ENCODE results near the gene SLC4A7. TPM values are rescaled to one million over a fixed set of nuclear protein-coding genes. Genes with fewer than 3 reads are reported as not detected.
"Not testable (repeated sequence)": the region's sequence is repeated elsewhere in the genome, so short reads cannot be mapped to it uniquely, and the experiment has no call there.

SLC4A7 gene
- polyA plus RNA-seq, 3 donors = 1.3 to 7.6 (median 1.8) TPM

GRCh38 chr3:27345493-27345892 is 138.7 kb downstream of the SLC4A7 start:
- no peak overlapping the region for H3K27ac ChIP-seq (ENCODE audit: low read depth, low read length)

DNA sequence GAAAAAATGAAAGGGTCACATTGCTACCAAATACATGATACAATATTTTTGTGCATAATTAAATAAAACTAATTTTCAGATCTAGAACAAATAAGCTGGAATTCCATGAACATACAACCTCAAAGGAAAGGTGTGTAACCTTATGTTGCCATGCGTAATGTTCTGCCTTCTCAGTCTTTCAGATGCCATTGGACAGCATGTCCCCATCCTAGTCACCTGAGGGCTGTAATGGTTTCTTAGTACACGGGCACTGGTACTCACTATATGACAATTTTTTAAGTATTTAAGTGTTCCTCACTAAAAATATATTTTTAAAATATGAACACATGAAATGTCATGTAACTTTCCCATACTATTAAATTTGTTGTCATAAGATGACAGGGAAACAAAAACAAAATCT is 139.1 kb downstream of the SLC4A7 start:
- H3K27ac ChIP-seq (ENCODE audit: low read depth, low read length) = no peak overlapping the region
- 92 to 96% (median 93%) methylated on average over 2 of the region's 2 CpGs for WGBS, 3 donors

More at GRCh38 chr3:27345493-27345892, 138.7 kb downstream of the SLC4A7 start:
- WGBS, 3 donors = 55 to 76% (median 61%) methylated on average over 5 of the region's 5 CpGs

- no peak overlapping the region for H3K27ac ChIP-seq (ENCODE audit: low read depth, low read length)
- WGBS, 3 donors = 92 to 98% (median 96%) methylated on average over 3 of the region's 3 CpGs
Observed at GRCh38 chr3:27344192-27344591, 140.0 kb downstream of the SLC4A7 start.

DNA sequence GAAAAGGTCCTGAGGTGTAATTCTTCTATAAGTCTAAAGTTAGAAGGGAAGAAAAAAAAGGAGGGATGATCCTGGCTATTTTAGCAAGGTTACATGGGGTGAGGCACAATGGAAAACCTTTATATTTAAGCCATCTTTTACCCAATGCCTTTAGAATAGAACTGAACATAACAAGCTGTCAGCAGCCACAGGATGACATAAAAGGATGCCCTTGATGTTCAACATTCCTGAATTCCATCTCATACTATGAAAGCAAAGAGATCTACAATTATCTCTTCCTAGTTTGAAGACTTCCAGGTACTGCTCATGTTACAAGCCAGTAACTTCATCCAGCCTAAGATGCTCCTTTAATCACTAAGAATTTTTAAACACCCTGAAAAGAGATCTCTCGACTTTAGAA is 141.9 kb downstream of the SLC4A7 start:
- 68 to 92% (median 79%) methylated on average over 1 of the region's 1 CpG for WGBS, 3 donors
- no peak overlapping the region for H3K27ac ChIP-seq (ENCODE audit: low read depth, low read length)

DNA sequence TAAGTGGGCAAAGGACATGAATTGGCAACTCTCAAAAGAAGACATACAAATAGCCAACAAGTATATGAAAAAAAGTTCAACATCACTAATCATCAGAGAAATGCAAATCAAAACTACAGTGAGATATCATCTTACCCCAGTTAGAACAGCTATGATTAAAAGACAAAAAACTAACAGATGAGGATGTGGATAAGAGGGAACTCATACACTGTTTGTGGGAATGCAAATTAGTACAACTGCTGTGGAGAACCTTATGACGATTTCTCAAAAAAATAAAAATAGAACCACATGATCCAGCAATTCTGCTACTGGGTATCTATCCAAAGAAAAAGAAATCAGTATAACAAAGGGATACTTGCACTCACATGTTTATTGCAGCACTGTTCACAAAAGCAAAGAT is 143.7 kb downstream of the SLC4A7 start:
- 48 to 71% (median 56%) methylated on average over 1 of the region's 1 CpG for WGBS, 3 donors
- no peak overlapping the region for H3K27ac ChIP-seq (ENCODE audit: low read depth, low read length)

DNA sequence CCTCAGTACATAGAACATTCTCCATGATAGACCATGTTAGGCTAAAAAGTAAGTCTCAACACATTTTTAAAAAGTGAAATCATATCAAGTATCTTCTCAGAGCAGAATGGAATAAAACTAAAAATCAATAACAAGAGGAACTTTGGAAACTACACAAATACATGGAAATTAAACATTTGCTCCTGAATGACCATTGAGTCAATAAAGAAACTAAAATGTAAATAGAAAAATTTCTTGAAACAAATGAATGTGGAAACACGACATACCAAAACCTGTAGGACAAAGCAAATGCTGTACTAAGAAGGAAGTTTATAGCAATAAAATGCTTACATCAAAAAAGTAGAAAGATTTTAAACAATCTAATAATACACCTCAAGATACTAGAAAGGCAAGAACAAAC is 148.6 kb downstream of the SLC4A7 start:
- H3K27ac ChIP-seq (ENCODE audit: low read depth, low read length) = no peak overlapping the region
- 42 to 86% (median 83%) methylated on average over 1 of the region's 1 CpG for WGBS, 3 donors

GRCh38 chr3:27333843-27334242 is 150.3 kb downstream of the SLC4A7 start:
- H3K27ac ChIP-seq (ENCODE audit: low read depth, low read length) = no peak overlapping the region

DNA sequence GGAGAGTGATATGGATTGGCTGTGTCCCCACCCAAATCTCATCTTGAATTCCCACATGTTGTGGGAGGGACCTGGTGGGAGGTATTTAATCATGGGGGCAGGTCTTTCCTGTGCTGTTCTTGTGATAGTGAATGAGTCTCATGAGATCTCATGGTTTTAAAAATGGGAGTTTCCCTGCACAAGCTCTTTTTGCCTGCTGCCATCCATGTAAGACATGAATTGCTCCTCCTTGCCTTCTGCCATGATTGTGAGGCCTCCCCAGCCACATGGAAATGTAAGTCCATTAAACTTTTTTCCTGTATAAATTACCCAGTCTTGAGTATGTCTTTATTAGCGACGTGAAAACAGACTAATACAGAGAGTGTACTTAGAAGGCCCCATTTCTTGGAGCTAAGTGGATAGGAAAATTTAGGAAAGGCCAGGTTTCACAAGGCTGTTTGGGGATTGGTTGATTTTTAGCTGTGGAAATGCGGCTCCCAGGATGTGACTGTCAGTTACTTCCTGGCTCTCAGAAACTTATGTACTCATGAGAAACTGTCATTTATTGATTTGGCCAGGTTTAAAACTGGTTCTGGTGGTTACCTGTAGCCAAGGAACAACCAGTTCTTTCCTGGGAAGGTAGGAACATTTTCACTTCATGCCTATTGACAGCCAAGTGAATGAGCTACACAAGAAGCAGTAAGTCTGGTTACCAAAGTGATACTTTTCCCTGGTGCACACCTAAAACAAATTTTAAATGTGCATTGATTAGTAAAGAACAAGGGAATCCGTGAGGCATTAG is 155.0 kb downstream of the SLC4A7 start:
- H3K27ac ChIP-seq (ENCODE audit: low read depth, low read length) = not testable (repeated sequence)
- 93 to 100% (median 97%) methylated on average over 4 of the region's 4 CpGs for WGBS, 3 donors

DNA sequence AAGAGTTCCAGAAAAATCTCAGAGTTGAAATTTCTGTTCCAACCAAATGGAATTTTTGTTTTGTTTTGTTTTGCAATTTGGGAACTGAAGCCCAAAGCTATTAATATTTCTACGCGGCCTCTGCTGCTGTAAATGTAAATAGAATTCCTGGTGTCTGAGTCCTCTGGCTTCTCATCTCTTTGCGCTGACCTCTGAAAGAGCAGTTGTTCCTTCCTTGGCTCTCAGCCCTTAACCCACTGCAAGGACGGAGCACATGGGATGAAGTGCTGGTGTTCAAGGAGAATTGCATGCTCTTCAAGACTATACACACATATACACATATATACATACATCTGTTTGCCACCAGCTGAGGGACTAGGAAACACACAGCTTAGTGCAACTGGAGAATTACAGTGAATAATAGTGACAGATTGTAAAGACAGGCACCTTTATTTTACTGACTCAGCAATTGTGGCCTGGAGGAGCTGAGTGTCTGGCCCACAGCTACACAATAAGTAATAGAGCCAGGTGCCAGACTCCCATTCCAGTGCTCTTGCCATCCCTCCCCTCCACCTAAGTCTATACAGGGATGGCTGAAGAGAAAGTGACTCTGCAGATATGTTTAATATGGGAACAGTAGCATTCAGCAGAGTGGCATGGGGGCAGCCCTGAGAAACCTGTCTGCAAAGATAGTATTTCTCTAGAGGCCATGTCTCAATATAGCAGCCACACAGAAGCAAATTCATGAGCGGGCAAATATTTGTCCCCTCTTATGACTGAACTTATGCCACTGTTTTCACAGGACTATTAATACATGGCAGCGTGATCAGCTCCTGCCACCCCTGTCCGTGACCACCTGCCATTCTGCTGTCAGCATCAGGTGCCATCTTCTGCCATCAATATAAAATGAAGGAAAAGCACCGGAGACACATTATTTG is 157.3 kb downstream of the SLC4A7 start:
- WGBS, 3 donors = 72 to 83% (median 74%) methylated on average over 8 of the region's 8 CpGs
- no peak overlapping the region for H3K27ac ChIP-seq (ENCODE audit: low read depth, low read length)

DNA sequence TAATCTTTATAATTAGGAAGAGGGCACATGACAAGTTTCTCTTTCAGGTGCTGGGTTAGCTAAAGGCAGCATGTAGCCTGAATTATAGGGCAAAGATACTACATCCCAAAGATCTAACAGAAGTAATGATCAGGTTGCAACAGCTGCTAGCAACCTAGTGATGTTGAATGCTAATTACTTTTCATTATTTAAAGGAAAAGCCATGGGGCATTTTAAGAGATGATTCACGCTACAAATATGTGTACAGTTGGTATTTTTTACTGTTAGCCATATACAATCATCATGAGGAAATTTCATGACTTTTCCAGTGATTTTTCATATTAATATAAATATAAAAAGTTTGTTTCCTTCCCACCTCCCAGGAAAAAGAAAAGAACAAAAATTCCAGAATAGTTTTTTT is 158.0 kb downstream of the SLC4A7 start:
- no peak overlapping the region for H3K27ac ChIP-seq (ENCODE audit: low read depth, low read length)
- 88 to 92% (median 91%) methylated on average over 1 of the region's 1 CpG for WGBS, 3 donors

GRCh38 chr3:27325419-27325818 is 158.8 kb downstream of the SLC4A7 start:
- 78 to 90% (median 79%) methylated on average over 1 of the region's 1 CpG for WGBS, 3 donors
- no peak overlapping the region for H3K27ac ChIP-seq (ENCODE audit: low read depth, low read length)

- 73 to 95% (median 89%) methylated on average over 2 of the region's 2 CpGs for WGBS, 3 donors
- H3K27ac ChIP-seq (ENCODE audit: low read depth, low read length) = no peak overlapping the region
Observed at GRCh38 chr3:27324686-27325085, 159.5 kb downstream of the SLC4A7 start.

DNA sequence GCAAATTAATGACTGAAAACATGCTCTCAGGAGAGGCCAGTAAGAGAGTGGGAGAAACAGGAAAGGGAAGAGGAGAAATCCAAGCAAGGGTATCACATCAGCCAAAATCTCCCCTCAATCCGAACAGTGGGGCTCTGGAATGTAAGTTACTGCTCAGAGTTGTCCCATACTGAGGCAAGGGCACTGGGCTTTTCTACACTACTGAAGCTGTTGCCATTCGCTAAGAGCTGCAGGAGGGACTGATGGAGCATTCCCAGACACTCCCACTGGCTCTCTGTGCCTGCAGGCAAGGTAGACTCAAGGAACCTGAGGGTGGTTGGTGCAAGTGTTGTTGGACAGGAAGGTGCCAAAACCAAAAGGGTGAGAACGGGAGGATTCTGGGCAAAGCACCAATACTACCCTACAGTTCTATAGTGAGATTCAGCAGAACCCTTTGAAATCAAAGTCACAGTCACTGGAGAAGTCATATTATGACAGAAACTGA is 161.1 kb downstream of the SLC4A7 start:
- WGBS, 3 donors = 79 to 84% (median 79%) methylated on average over 3 of the region's 3 CpGs
- H3K27ac ChIP-seq (ENCODE audit: low read depth, low read length) = no peak overlapping the region

Other genes starting within 250 kb of the SLC4A7 start
- gene NEK10, start 115.0 kb downstream of the SLC4A7 start, polyA plus RNA-seq = under 1 TPM; 0.07 to 0.34 (median 0.09) TPM
- under 1 TPM in 2 of 3 donors, not detected in 1; 0.16 to 0.18 TPM for gene EOMES, start 237.9 kb upstream of the SLC4A7 start, polyA plus RNA-seq

All from adipose tissue (tissue), 3 donors.